Measurements from ENCODE around the gene TSPO2.
A peak's percentile ranks its signal among the peaks of the same experiment; 100 is the strongest.

- TF ChIP-seq CTCF (conservative IDR thresholded peaks at IDR 0.05 in 1 of 2, IDR thresholded peaks at IDR 0.05 in 1 of 2; ENCODE audit: low read depth in 1 of 2, low read length in 2 of 2) = peak; percentile 45 to 50
- TF ChIP-seq EZH2 (IDR thresholded peaks at IDR 0.05; ENCODE audit: low read length, missing control alignments) = no peak
These were observed 50.3 kb downstream of the TSPO2 start for GRCh38 chr6:41092421-41093140.
